HG03097 (cell line): Measurements from ENCODE around the gene ZNF862.
"Not testable (repeated sequence)": the region's sequence is repeated elsewhere in the genome, so short reads cannot be mapped to it uniquely, and the experiment has no call there.

Experiments
- ATAC-seq: cut with Tn5 transposase; IDR thresholded peaks from one replicate; pipeline ENCODE4 v1.9.1; 2021; ENCODE audit not compliant: unreplicated experiment, low FRiP score

ZNF862 gene

DNA sequence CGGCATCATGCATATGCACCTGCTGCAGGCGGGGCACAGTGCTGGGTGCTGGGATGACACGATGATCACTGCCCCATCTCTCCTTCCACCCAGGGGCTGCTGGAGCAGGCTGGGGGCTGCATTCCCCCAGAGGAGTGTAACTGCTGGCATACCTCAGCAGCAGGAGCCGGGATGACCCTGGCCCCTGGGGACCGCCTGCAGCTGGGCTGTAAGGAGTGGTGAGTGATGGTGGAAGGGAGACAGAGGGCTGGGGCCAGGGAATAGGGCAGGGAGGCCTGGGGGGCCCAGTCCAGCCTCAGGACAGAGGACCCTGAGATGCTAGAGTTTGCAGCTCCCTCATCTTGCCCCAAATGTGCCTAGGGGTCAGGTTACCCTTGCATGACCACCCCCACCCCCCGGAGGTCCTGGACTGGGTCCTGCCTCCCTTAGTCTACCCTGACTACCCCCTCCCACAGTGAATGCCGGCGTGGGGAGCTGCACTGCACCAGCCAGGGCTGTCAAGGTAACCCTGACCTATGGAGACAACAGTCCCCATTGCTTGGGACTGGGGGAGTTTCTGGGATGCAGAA, 14.5 kb upstream of the ZNF862 start:
- ATAC-seq: no peak

DNA sequence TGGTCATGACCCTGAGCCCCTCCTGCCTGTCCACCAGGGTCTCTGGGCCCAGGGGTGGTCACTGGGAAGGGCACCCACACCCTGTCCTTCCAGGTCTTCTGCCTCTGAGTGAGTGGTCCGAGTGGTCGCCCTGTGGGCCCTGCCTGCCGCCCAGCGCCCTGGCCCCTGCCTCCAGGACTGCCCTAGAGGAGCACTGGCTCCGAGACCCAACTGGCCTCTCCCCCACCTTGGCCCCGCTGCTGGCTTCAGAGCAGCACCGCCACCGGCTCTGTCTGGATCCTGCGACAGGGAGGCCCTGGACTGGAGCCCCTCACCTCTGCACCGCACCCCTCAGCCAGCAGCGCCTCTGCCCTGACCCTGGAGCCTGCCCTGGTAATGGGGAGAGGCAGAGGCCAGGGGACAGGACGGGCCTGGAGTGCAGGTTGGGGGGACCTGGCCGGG, 13.9 kb upstream of the ZNF862 start:
- ATAC-seq: no peak

GRCh38 chr7:149824748-149825566, 13.2 kb upstream of the ZNF862 start:
- ATAC-seq: no peak

DNA sequence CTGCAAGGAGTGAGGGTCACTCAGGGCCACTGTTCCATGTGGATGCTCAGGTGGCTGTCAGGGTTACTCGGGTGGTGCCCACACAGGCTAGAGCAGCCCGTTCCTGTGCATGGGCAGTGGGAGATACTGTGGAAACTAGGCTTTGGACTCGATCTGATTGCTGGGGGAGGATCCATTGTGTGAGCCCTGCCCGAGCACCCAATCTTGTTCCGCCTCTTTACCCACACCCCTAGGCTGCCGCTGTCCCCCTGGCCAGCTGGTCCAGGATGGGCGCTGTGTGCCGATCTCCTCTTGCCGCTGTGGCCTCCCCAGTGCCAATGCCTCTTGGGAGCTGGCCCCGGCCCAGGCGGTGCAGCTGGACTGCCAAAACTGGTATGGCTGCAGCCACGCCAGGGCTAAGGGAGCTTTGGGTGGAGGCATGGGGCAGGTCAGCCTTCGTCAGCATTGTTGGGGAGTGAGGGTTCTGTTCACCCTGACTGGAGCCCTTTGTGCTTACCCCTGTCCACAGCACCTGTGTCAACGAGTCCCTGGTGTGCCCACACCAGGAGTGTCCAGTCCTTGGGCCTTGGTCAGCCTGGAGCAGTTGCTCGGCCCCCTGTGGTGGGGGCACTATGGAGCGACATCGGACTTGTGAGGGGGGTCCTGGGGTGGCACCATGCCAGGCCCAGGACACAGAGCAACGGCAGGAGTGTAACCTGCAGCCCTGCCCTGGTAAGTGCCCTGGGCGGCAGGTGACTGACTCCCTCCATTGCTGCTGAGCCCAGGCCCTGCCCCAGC, 12.4 kb upstream of the ZNF862 start:
- ATAC-seq: no peak

DNA sequence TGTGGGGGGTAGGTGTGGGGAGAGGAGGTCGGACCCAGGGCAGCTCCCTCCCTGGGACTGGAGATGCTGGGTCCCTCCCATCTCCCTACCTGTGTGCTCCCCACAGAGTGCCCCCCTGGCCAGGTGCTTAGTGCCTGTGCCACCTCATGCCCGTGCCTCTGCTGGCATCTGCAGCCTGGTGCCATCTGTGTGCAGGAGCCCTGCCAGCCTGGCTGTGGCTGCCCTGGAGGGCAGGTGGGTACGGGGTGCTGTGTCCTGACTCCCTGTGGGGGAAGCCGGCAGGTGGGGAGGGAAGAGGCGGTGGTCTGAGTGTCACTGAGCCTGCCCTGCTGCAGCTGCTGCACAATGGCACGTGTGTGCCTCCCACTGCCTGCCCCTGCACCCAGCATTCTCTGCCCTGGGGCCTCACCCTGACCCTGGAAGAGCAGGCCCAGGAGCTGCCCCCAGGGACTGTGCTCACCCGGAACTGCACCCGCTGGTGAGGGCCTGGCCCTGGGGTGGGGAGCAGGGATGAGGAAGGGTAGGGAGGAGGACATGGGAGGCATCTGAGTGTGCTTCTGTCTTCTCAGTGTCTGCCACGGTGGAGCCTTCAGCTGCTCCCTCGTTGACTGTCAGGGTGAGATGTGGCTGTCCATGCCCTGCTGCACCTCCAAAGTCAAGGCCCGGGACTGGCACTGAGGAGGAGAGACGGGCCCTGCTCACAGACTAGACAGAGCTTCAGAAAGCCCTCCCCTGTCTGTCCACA, 11.7 kb upstream of the ZNF862 start:
- ATAC-seq: no peak

GRCh38 chr7:149827089-149827981, 10.8 kb upstream of the ZNF862 start:
- ATAC-seq: no peak

DNA sequence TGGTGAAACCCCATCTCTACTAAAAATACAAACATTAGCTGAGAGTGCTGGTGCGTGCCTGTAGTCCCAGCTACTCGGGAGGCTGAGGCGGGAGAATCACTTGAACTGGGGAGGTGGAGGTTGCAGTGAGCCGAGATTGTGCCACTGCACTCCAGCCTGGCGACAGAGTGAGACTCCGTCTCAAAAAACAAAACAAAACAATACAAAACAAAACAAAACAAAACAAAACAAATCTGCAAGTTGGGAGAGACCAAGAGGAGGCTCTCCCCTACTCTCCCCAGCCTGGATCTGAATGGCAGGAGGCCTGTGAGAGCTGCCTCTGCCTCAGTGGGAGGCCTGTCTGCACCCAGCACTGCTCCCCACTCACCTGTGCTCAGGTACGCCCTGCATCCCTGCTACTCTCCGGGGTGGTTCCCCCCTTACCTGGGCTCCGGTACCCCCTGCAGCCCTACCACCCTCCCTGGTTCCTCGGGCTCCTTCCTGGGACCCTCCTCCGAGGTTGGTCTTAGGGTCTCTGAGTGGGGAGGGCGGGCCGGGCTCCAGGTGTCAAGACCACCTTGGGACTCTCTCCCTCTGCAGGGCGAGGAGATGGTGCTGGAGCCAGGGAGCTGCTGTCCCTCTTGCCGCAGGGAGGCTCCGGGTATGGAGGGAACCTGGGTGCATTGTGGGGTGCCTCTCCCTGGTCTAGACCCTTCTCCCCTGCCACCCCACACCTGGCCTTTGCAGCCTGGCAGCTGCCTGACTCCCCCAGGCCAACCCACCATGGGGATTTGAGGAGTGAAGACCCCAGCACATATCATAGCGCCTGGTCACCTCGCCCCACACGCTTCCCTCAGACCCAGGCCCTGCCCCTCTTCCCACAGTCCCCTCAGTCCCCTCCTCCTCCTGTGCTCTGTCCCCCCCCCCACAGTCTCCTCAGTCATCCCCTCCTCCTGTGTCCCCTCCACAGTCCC, 9.5 kb upstream of the ZNF862 start:
- ATAC-seq: no peak

DNA sequence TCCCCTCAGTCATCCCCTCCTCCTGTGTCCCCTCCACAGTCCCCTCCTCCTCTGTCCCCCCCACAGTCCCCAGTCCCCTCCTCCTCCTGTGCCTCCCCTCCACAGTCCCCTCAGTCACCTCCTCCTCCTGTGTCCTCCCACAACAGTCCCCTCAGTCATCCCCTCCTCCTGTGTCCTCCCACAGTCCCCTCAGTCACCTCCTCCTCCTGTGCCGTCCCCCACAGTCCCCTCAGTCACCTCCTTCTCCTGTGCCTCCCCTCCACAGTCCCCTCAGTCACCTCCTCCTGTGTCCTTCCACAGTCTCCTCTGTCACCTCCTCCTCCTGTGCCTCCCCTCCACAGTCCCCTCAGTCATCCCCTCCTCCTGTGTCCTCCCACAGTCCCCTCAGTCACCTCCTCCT, 7.6 kb upstream of the ZNF862 start:
- ATAC-seq: not testable (repeated sequence)

- no peak for ATAC-seq
Measured at GRCh38 chr7:149830997-149831740, 7.0 kb upstream of the ZNF862 start.

DNA sequence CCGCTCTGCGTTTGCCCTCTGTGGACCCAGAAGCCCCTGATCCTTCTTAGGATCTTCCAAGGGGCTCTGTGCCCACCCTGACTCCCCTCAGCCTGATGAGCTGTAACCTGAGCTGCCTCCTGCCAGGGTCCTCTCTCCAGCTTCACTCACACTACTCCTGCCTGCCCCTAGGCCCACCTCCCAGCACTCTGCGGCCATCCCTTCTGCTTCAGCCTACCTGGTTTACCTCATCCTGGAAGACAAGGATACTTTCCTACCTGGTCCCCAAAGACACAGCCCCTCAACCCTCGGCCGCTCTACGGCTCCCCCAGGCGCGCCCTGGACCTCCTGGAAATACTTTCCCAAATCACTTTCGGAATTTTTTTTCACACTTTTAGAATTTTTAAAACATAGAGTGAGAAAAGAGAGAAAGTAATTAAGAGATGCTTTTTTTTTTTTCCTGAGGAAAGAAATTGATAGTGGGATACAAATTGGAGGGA, 6.4 kb upstream of the ZNF862 start:
- no peak for ATAC-seq

- no peak for ATAC-seq
Measured at GRCh38 chr7:149832332-149833041, 5.7 kb upstream of the ZNF862 start.

GRCh38 chr7:149833495-149834130, 4.6 kb upstream of the ZNF862 start:
- ATAC-seq: no peak

- no peak for ATAC-seq
Measured at GRCh38 chr7:149834601-149835000, 3.6 kb upstream of the ZNF862 start.

GRCh38 chr7:149836434-149836833, 1.7 kb upstream of the ZNF862 start:
- no peak for ATAC-seq

- no peak for ATAC-seq
Measured at GRCh38 chr7:149837564-149838223, 481 bp upstream of the ZNF862 start.

- ATAC-seq: no peak
Measured at GRCh38 chr7:149838992-149839408, 825 bp downstream of the ZNF862 start.
